ENCODE results near the gene TULP4.

TULP4 gene

GRCh38 chr6:158356586-158357546 is 44.6 kb downstream of the TULP4 start:
- H3K4me3 ChIP-seq (ENCODE audit: low read depth, low read length) = no peak overlapping the region

GRCh38 chr6:158357570-158358216 is 45.4 kb downstream of the TULP4 start:
- no peak overlapping the region for H3K4me3 ChIP-seq (ENCODE audit: low read depth, low read length)

- H3K4me3 ChIP-seq (ENCODE audit: low read depth, low read length) = no peak overlapping the region
Observed at GRCh38 chr6:158358450-158359077, 46.3 kb downstream of the TULP4 start.

- H3K4me3 ChIP-seq (ENCODE audit: low read depth, low read length) = no peak overlapping the region
Observed at GRCh38 chr6:158361068-158361467, 48.8 kb downstream of the TULP4 start.

GRCh38 chr6:158361961-158362669 is 49.9 kb downstream of the TULP4 start:
- H3K4me3 ChIP-seq (ENCODE audit: low read depth, low read length) = no peak overlapping the region

GRCh38 chr6:158366363-158366762 is 54.1 kb downstream of the TULP4 start:
- H3K4me3 ChIP-seq (ENCODE audit: low read depth, low read length) = no peak overlapping the region

GRCh38 chr6:158367816-158368215 is 55.6 kb downstream of the TULP4 start:
- no peak overlapping the region for H3K4me3 ChIP-seq (ENCODE audit: low read depth, low read length)

GRCh38 chr6:158369241-158369640 is 57.0 kb downstream of the TULP4 start:
- no peak overlapping the region for H3K4me3 ChIP-seq (ENCODE audit: low read depth, low read length)

- no peak overlapping the region for H3K4me3 ChIP-seq (ENCODE audit: low read depth, low read length)
Observed at GRCh38 chr6:158370805-158371204, 58.5 kb downstream of the TULP4 start.

GRCh38 chr6:158371261-158371660 is 59.0 kb downstream of the TULP4 start:
- no peak overlapping the region for H3K4me3 ChIP-seq (ENCODE audit: low read depth, low read length)

- no peak overlapping the region for H3K4me3 ChIP-seq (ENCODE audit: low read depth, low read length)
Observed at GRCh38 chr6:158372574-158372973, 60.3 kb downstream of the TULP4 start.

GRCh38 chr6:158373214-158373613 is 60.9 kb downstream of the TULP4 start:
- H3K4me3 ChIP-seq (ENCODE audit: low read depth, low read length) = no peak overlapping the region

- H3K4me3 ChIP-seq (ENCODE audit: low read depth, low read length) = no peak overlapping the region
Observed at GRCh38 chr6:158374020-158374419, 61.8 kb downstream of the TULP4 start.

GRCh38 chr6:158376631-158377081 is 64.4 kb downstream of the TULP4 start:
- H3K4me3 ChIP-seq (ENCODE audit: low read depth, low read length) = no peak overlapping the region

- H3K4me3 ChIP-seq (ENCODE audit: low read depth, low read length) = no peak overlapping the region
Observed at GRCh38 chr6:158377860-158378259, 65.6 kb downstream of the TULP4 start.

- no peak overlapping the region for H3K4me3 ChIP-seq (ENCODE audit: low read depth, low read length)
Observed at GRCh38 chr6:158379336-158379735, 67.1 kb downstream of the TULP4 start.

- no peak overlapping the region for H3K4me3 ChIP-seq (ENCODE audit: low read depth, low read length)
Observed at GRCh38 chr6:158381214-158381613, 68.9 kb downstream of the TULP4 start.

- no peak overlapping the region for H3K4me3 ChIP-seq (ENCODE audit: low read depth, low read length)
Observed at GRCh38 chr6:158382491-158382890, 70.2 kb downstream of the TULP4 start.

- no peak overlapping the region for H3K4me3 ChIP-seq (ENCODE audit: low read depth, low read length)
Observed at GRCh38 chr6:158383057-158383456, 70.8 kb downstream of the TULP4 start.

- H3K4me3 ChIP-seq (ENCODE audit: low read depth, low read length) = no peak overlapping the region
Observed at GRCh38 chr6:158383542-158383941, 71.3 kb downstream of the TULP4 start.

- H3K4me3 ChIP-seq (ENCODE audit: low read depth, low read length) = no peak overlapping the region
Observed at GRCh38 chr6:158384671-158385110, 72.4 kb downstream of the TULP4 start.
